H1 (cell line): Measurements from ENCODE around the gene RNF208. TPM values are rescaled to one million over a fixed set of nuclear protein-coding genes. Genes with fewer than 3 reads are reported as not detected.

ENCODE experiments used
- ATF2 ChIP-seq: IDR thresholded peaks from 2 replicates; pipeline ENCODE4 v1.6.1; 2012; ENCODE audit warnings: low read length, inconsistent platforms
- CHD1 ChIP-seq: IDR thresholded peaks from 2 replicates; pipeline ENCODE4 v1.6.1; 2012; ENCODE audit warnings: low read depth, low read length, improper control_type of control experiment
- CHD2 ChIP-seq: IDR thresholded peaks from 2 replicates; pipeline ENCODE4 v1.6.1; 2012; ENCODE audit warnings: low read length, improper control_type of control experiment
- EGR1 ChIP-seq: IDR thresholded peaks from 2 replicates; pipeline ENCODE4 v1.6.1; 2011; ENCODE audit warnings: low read depth, low read length, borderline replicate concordance
- JUN ChIP-seq: IDR thresholded peaks from 2 replicates; pipeline ENCODE4 v1.6.1; 2011; ENCODE audit warnings: low read depth, mild to moderate bottlenecking, improper control_type of control experiment, low read length
- KDM5A ChIP-seq: fragments of 200-600 bp; IDR thresholded peaks from 2 replicates; pipeline ENCODE4 v1.7.1; 2012; ENCODE audit warnings: mild to moderate bottlenecking, low read length, inconsistent platforms, mixed read lengths
- NANOG ChIP-seq: IDR thresholded peaks from 2 replicates; pipeline ENCODE4 v1.6.1; 2011; ENCODE audit warnings: low read length, low read depth, mild to moderate bottlenecking, inconsistent platforms; ENCODE audit not compliant: insufficient read depth, poor library complexity, severe bottlenecking
- PHF8 ChIP-seq: fragments of 200-600 bp; sonication (generic); conservative IDR thresholded peaks from 2 replicates; pipeline ENCODE4 v1.7.1; 2012; ENCODE audit warnings: low read depth, mild to moderate bottlenecking, inconsistent platforms, low read length, moderate library complexity
- POLR2A ChIP-seq, 2 experiments: IDR thresholded peaks; 1 replicate in 1 of 2; 2 replicates in 1 of 2; pipeline ENCODE4 v1.6.1; 2011; ENCODE audit warnings: low read depth in 2 of 2, low read length in 2 of 2, mild to moderate bottlenecking in 2 of 2; ENCODE audit errors: control extremely low read depth in 1 of 2
- SAP30 ChIP-seq: fragments of 300-600 bp; sonication (generic); IDR thresholded peaks from 2 replicates; pipeline ENCODE4 v1.7.1; 2012; ENCODE audit warnings: low read length, moderate library complexity, mild to moderate bottlenecking, inconsistent platforms; ENCODE audit not compliant: insufficient read depth, insufficient replicate concordance
- SIN3A ChIP-seq, 2 experiments: IDR thresholded peaks in 1 of 2; conservative IDR thresholded peaks in 1 of 2; 2 replicates each; pipeline ENCODE4 v1.6.1; 2011 to 2012; ENCODE audit warnings: low read length in 2 of 2, improper control_type of control experiment in 1 of 2, low read depth in 1 of 2, mild to moderate bottlenecking in 1 of 2
- SP4 ChIP-seq: IDR thresholded peaks from 2 replicates; pipeline ENCODE4 v1.6.1; 2012; ENCODE audit warnings: low read length, inconsistent platforms
- SUZ12 ChIP-seq: fragments of 200-600 bp; sonication (generic); IDR thresholded peaks from 2 replicates; pipeline ENCODE4 v1.6.1; 2012; ENCODE audit warnings: mild to moderate bottlenecking, inconsistent platforms, low read length, moderate library complexity, mixed read lengths
- TAF7 ChIP-seq: optimal IDR thresholded peaks from 2 replicates; pipeline ENCODE3; 2011; ENCODE audit warnings: low read depth, mild to moderate bottlenecking, inconsistent platforms, low read length, moderate library complexity, borderline replicate concordance
- TCF12 ChIP-seq: IDR thresholded peaks from 2 replicates; pipeline ENCODE4 v1.6.1; 2011; ENCODE audit warnings: low read depth, mild to moderate bottlenecking, low read length
- ZNF274 ChIP-seq: IDR thresholded peaks from 2 replicates; pipeline ENCODE4 v1.7.0; 2012; ENCODE audit warnings: low read length, borderline replicate concordance; ENCODE audit errors: extremely low read depth
- polyA plus RNA-seq, 7 experiments: library from polyadenylated mRNA; depleted of rRNA in 3 of 7; stranded (reverse) in 5 of 7; unstranded in 2 of 7; fragments of >200 nt in 5 of 7; fragments of 200-250 nt in 2 of 7; gene quantifications; 1 replicate in 5 of 7; 2 replicates in 1 of 7; 4 replicates in 1 of 7; pipeline versions ENCODE4 v1.2.1 to v1.2.3, GENCODE V29; 2011 to 2013; ENCODE audit warnings: missing spikeins in 2 of 7, mixed read lengths in 2 of 7
- total RNA-seq: library from RNA; stranded (reverse); fragmentation: NEBNext Ultra II Directional; extraction: Animal tissue kit (Norgen Biotek cat#: 25700); gene quantifications from 2 replicates; pipeline ENCODE4 v1.2.1, GENCODE V29; 2021
- TF ChIP-seq, protein P1 (sequence below): IDR thresholded peaks from 2 replicates; pipeline ENCODE4 v1.6.1; 2012; ENCODE audit warnings: inconsistent platforms

RNF208 gene
- total and polyA plus RNA-seq, 2 of the 8 experiments (the other 6 are each of a cell fraction or from before 2014, with no cell fraction given): 2.7 to 7.7 TPM

DNA sequence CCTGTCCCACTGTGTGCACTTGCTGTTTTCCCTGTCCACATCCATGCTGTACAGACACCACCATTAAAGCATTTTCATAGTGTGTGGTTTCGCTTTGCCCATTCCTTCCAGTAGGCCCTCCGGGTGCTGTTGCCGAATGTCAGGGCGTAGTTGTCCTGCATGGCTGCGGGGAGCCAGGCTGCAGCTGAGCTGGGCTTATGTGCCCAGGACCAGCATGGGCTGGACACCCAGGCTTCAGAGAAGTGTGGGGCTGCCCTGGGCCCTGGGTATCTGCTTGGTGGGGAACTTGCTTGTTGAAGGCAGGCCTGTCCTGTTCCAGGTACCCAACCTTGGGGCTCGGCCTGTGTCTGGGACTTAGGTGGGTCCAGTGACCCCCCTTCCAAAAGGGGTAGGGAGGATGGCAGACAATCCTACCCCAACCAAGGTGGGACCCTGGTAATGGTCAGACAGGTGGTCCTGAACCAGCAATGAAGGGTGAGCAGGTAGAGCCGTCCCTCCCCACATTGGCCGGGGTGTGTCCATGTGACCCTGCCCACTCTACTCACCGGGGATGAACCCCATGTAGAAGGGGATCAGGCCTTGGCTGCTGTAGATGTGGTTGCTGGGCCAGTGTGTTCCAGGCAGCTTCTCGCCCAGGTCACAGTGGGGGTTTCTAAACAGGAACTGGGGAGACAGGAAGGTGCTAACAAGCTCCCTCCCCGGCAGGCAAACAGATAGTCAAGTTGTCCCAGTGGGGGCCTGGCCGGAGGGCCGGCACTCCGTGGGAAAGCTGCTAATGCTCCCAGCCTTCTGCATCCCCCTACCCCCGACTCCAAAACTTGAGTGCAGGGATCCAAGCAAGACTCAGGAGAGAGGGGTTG lies 21.8 kb upstream of the RNF208 start (continued):
- TF ChIP-seq ATF2: peak; percentile 65; the same call in 1 of the 2 replicates
- no peak for TF ChIP-seq SUZ12
- no peak for TF ChIP-seq TAF7
- TF ChIP-seq PHF8: no peak
- TF ChIP-seq POLR2A (IDR thresholded peaks at IDR 0.05; ENCODE audit: control extremely low read depth in 1 of 2, low read depth in 2 of 2, low read length in 2 of 2): peak in 1 of 2 experiments; percentile 64; a peak in 1 of 3 replicates
- no peak for TF ChIP-seq CHD2
- no peak for TF ChIP-seq SAP30
- TF ChIP-seq ZNF274: no peak
- 0 out of 2 replicates have a peak, but pooled peaks have one; percentile 27 for TF ChIP-seq SP4
- TF ChIP-seq CHD1: no peak
- TF ChIP-seq, protein P1, sequence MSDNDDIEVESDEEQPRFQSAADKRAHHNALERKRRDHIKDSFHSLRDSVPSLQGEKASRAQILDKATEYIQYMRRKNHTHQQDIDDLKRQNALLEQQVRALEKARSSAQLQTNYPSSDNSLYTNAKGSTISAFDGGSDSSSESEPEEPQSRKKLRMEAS: no peak
- TF ChIP-seq NANOG: no peak
- TF ChIP-seq SIN3A (conservative IDR thresholded peaks at IDR 0.05 in 1 of 2, IDR thresholded peaks at IDR 0.05 in 1 of 2; ENCODE audit: low read depth in 1 of 2, low read length in 2 of 2): no peak
- TF ChIP-seq KDM5A: no peak
- TF ChIP-seq EGR1: no peak
- TF ChIP-seq TCF12: no peak
- no peak for TF ChIP-seq JUN
